NCI-H526 treated with DMSO at 0.1 percent for 48 hours (cell line): Measurements from ENCODE around the gene VEGFB.

Experiments
- DNase-seq: peaks from one replicate; lab custom pipeline; 2025; lab: John Stamatoyannopoulos, UW

VEGFB gene

GRCh38 chr11:64233913-64234586, at the start of gene VEGFB:
Gene VEGFB, plus strand, starts transcription at chr11:64234584. Its CDS starts 250 bp downstream, at chr11:64234834.
- DNase-seq, result peak; percentile 48

- DNase-seq, result peak; percentile 74
These were observed 49.1 kb upstream of the VEGFB start for GRCh38 chr11:64185175-64185692.

GRCh38 chr11:64185693-64186491, 48.5 kb upstream of the VEGFB start, which contains the start of gene STIP1:
Gene STIP1, plus strand, starts transcription at chr11:64186171. Its CDS starts 91 bp downstream, at chr11:64186262.
- peak; percentile 100 for DNase-seq

GRCh38 chr11:64186492-64187165, 47.8 kb upstream of the VEGFB start:
- DNase-seq, result no peak

- no peak for DNase-seq
These were observed 42.0 kb upstream of the VEGFB start for GRCh38 chr11:64192434-64192833.

GRCh38 chr11:64196626-64197025, 37.8 kb upstream of the VEGFB start:
- no peak for DNase-seq

- no peak for DNase-seq
These were observed 35.9 kb upstream of the VEGFB start for GRCh38 chr11:64198511-64198910.

GRCh38 chr11:64201543-64201942, 32.8 kb upstream of the VEGFB start:
- no peak for DNase-seq

- no peak for DNase-seq
These were observed 31.4 kb upstream of the VEGFB start for GRCh38 chr11:64202992-64203391.

- no peak for DNase-seq
These were observed 30.8 kb upstream of the VEGFB start for GRCh38 chr11:64203421-64204079.

GRCh38 chr11:64204080-64204440, 30.3 kb upstream of the VEGFB start:
- DNase-seq, result no peak

- DNase-seq, result peak; percentile 52
These were observed 29.9 kb upstream of the VEGFB start for GRCh38 chr11:64204464-64204989.

- no peak for DNase-seq
These were observed 27.7 kb upstream of the VEGFB start, which contains the start of gene FERMT3 for GRCh38 chr11:64206457-64207255. Gene FERMT3, plus strand, starts transcription at chr11:64206721. Its CDS starts 644 bp downstream, at chr11:64207365.

GRCh38 chr11:64207256-64208085, 26.9 kb upstream of the VEGFB start:
- DNase-seq, result no peak

- DNase-seq, result no peak
These were observed 26.1 kb upstream of the VEGFB start for GRCh38 chr11:64208086-64208795.

GRCh38 chr11:64208796-64209562, 25.4 kb upstream of the VEGFB start:
- no peak for DNase-seq

- DNase-seq, result no peak
These were observed 24.9 kb upstream of the VEGFB start for GRCh38 chr11:64209563-64209843.

GRCh38 chr11:64210301-64211020, 23.9 kb upstream of the VEGFB start:
- DNase-seq, result no peak
